GM12878 (cell line): Measurements from ENCODE around the gene TTC39A. TPM values are rescaled to one million over a fixed set of nuclear protein-coding genes. Genes with fewer than 3 reads are reported as not detected.

Experiments
- ATAC-seq: fragments of 200-7000 bp; cut with Tn5 transposase; 3 replicates; pipeline ENCODE4 v1.9.1; 2020; ENCODE audit warnings: mild to moderate bottlenecking, moderate library complexity
- BruUV-seq: library from RNA; stranded (reverse); fragments of 400-500 nt; replicated peaks from 2 replicates; lab custom pipeline; 2021; lab: Mats Ljungman, UMichigan
- CTCF ChIA-PET: fragments of 300-600 bp; sonication (Branson Sonifier 250); formaldehyde crosslinking; extraction: SDS; loops from one replicate; lab custom pipeline; 2021; ENCODE audit warnings: inconsistent platforms; lab: Yijun Ruan, JAX
- POLR2A ChIA-PET: fragments of 350-600 bp; formaldehyde crosslinking; extraction: SDS; loops from one replicate; lab custom pipeline; 2021; ENCODE audit warnings: inconsistent platforms; lab: Charles Lee
- RAD21 ChIA-PET: fragments of 300-600 bp; sonication (Branson Sonifier 250); formaldehyde crosslinking; loops from one replicate; lab custom pipeline; 2023; ENCODE audit warnings: antibody characterized with exemption; ENCODE audit not compliant: unreplicated experiment; lab: Charles Lee
- SMC1A ChIA-PET: fragments of 300-600 bp; sonication (Branson Sonifier 250); formaldehyde crosslinking; loops from one replicate; lab custom pipeline; 2023; ENCODE audit not compliant: unreplicated experiment, uncharacterized antibody; lab: Charles Lee
- DNase-seq: peaks from one replicate; pipeline ENCODE4 v3.0.0-alpha.2; 2011; ENCODE audit warnings: low read depth, low spot score
- FAIRE-seq: peaks from 3 replicates; lab custom pipeline; 2011; peaks lifted over from hg19 to GRCh38; lab: Jason Lieb, UNC
- H2AFZ ChIP-seq: 2 replicates; pipeline ENCODE4 v1.6.0; 2011; ENCODE audit warnings: low read depth, low read length, control low read depth; ENCODE audit not compliant: control insufficient read depth
- H3K27ac ChIP-seq: 2 replicates; pipeline ENCODE4 v1.5.1; 2011; ENCODE audit warnings: control low read depth; ENCODE audit not compliant: control insufficient read depth, insufficient read depth
- H3K27me3 ChIP-seq, 2 experiments: replicated peaks in 1 of 2; 2 replicates each; pipeline versions ENCODE4 v1.6.0 to v1.6.1; 2011; ENCODE audit warnings: low read length in 1 of 2; ENCODE audit not compliant: control insufficient read depth in 2 of 2, insufficient read depth in 2 of 2
- H3K36me3 ChIP-seq, 2 experiments: 2 replicates each; pipeline ENCODE4 v1.5.1; 2011; ENCODE audit warnings: low read length in 1 of 2; ENCODE audit not compliant: control insufficient read depth in 2 of 2, insufficient read depth in 2 of 2
- H3K4me1 ChIP-seq: 2 replicates; pipeline ENCODE4 v1.6.1; 2011; ENCODE audit warnings: mild to moderate bottlenecking, low read length, moderate library complexity, mixed read lengths; ENCODE audit not compliant: control insufficient read depth, insufficient read depth
- H3K4me2 ChIP-seq: 2 replicates; pipeline ENCODE4 v1.6.0; 2011; ENCODE audit warnings: control low read depth; ENCODE audit not compliant: control insufficient read depth, insufficient read depth
- H3K4me3 ChIP-seq: fragments of 200-600 bp; sonication (generic); 2 replicates; pipeline ENCODE4 v1.5.1; 2016
- H3K79me2 ChIP-seq: 2 replicates; pipeline ENCODE4 v1.6.0; 2011; ENCODE audit warnings: low read length; ENCODE audit not compliant: control insufficient read depth, insufficient read depth
- H3K9ac ChIP-seq: 2 replicates; pipeline ENCODE4 v1.8.0; 2011; ENCODE audit warnings: low read length, control low read depth, mixed read lengths; ENCODE audit not compliant: control insufficient read depth, insufficient read depth
- H3K9me3 ChIP-seq: replicated peaks from 3 replicates; pipeline ENCODE4 v1.5.1; 2011; ENCODE audit warnings: mild to moderate bottlenecking, low read length; ENCODE audit not compliant: control insufficient read depth, insufficient read depth
- H4K20me1 ChIP-seq: 2 replicates; pipeline ENCODE4 v1.6.0; 2011; ENCODE audit not compliant: control insufficient read depth, insufficient read depth
- BRCA1 ChIP-seq: IDR thresholded peaks from 2 replicates; pipeline ENCODE4 v1.6.1; 2011; ENCODE audit warnings: low read depth, low read length, improper control_type of control experiment
- ETV6 ChIP-seq, 2 experiments: fragments of 450-650 bp in 1 of 2; IDR thresholded peaks in 1 of 2; conservative IDR thresholded peaks in 1 of 2; 2 replicates each; pipeline ENCODE4 v1.6.1; 2014; ENCODE audit warnings: antibody characterized with exemption in 1 of 2, borderline replicate concordance in 1 of 2, low read depth in 1 of 2, mild to moderate bottlenecking in 1 of 2, moderate library complexity in 1 of 2
- MAX ChIP-seq: IDR thresholded peaks from 2 replicates; pipeline ENCODE4 v1.6.1; 2012; ENCODE audit warnings: low read depth, low read length, improper control_type of control experiment
- MEF2B ChIP-seq: fragments of 450-650 bp; IDR thresholded peaks from 2 replicates; pipeline ENCODE4 v1.6.1; 2018; ENCODE audit warnings: mild to moderate bottlenecking, moderate library complexity; ENCODE audit not compliant: partially characterized antibody, poor library complexity, severe bottlenecking
- MLLT1 ChIP-seq: fragments of 450-650 bp; IDR thresholded peaks from 2 replicates; pipeline ENCODE4 v1.6.1; 2016; ENCODE audit warnings: mild to moderate bottlenecking
- MTA2 ChIP-seq: fragments of 450-650 bp; IDR thresholded peaks from 2 replicates; pipeline ENCODE4 v1.6.1; 2016; ENCODE audit warnings: low read depth, mild to moderate bottlenecking, moderate library complexity
- MXI1 ChIP-seq: fragments of 150-350 bp; IDR thresholded peaks from 2 replicates; pipeline ENCODE4 v1.6.1; 2011; ENCODE audit warnings: low read depth, mild to moderate bottlenecking, inconsistent platforms, low read length, improper control_type of control experiment
- NFYA ChIP-seq: IDR thresholded peaks from 2 replicates; pipeline ENCODE4 v1.6.1; 2011; ENCODE audit warnings: low read depth, mild to moderate bottlenecking, low read length, improper control_type of control experiment, borderline replicate concordance
- RELA ChIP-seq: fragments of 450-650 bp; IDR thresholded peaks from 2 replicates; pipeline ENCODE4 v1.8.0; 2014; ENCODE audit warnings: borderline replicate concordance; ENCODE audit not compliant: partially characterized antibody
- in situ Hi-C: fragments of 300-500 bp; cut with MboI; formaldehyde crosslinking; loops from 9 replicates; pipeline ENCODE4 v1.14.3; 2018; ENCODE audit warnings: mixed read lengths
- intact Hi-C: fragments of 100-400 bp; cut with micrococcal nuclease; formaldehyde crosslinking; loops from one replicate; pipeline ENCODE4 v1.14.2; 2022; ENCODE audit not compliant: unreplicated experiment
- polyA plus RNA-seq, 11 experiments: library from polyadenylated mRNA; depleted of rRNA in 4 of 11; unstranded in 6 of 11; stranded (reverse) in 5 of 11; fragments of >200 nt; fragmentation: Nextera tagmentation in 4 of 11; fragmentation: Illumina TruSeq in 1 of 11; extraction: Ambion mirVana in 4 of 11; extraction: Trizol in 1 of 11; gene quantifications; 1 replicate in 1 of 11; 2 replicates in 10 of 11; pipeline versions ENCODE4 v1.2.1 to v1.2.3, GENCODE V29; 2011 to 2016; ENCODE audit warnings: inconsistent platforms in 2 of 11, missing spikeins in 2 of 11, low read depth in 1 of 11
- total RNA-seq, 4 experiments: library from RNA; depleted of rRNA in 3 of 4; stranded (reverse); fragments of >200 nt in 3 of 4; fragmentation: Illumina TruSeq in 1 of 4; extraction: Trizol in 1 of 4; gene quantifications; 2 replicates each; pipeline versions ENCODE4 v1.2.1 to v1.2.3, GENCODE V29; 2013 to 2021
- TF ChIP-seq, protein P1 (sequence below): IDR thresholded peaks from 2 replicates; pipeline ENCODE4 v1.6.1; 2012; ENCODE audit warnings: mild to moderate bottlenecking, low read depth, low read length

The TTC39A gene
- total and polyA plus RNA-seq, 10 of the 15 experiments (the other 5 are each of a cell fraction or from before 2014, with no cell fraction given): 0.18 to 3.0 (median 1.2) TPM

DNA sequence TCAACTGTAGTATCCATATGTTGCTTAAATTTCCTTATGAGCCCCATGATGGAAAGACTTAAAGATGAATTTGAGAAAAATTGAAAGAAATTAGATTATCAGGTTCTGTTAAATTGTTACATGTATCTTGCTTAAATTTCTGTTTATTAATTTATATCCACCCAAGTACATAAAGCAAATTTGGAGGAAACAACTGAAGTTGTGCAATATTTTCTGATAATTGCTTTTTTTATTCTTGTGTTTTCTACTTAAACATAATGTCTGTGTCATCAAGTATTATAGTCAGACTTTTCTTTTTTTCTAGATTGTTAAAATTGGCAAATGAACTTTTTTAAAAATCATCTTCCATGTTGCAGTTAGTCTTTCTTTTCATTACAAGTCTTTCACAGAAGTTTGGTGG is 57.4 kb downstream of the TTC39A start:
- TF ChIP-seq RELA (no peak), MLLT1 (no peak), MAX (no peak), MXI1 (no peak), BRCA1 (no peak), MTA2 (no peak), NFYA (no peak), MEF2B (no peak), ETV6 (conservative IDR thresholded peaks at IDR 0.05 in 1 of 2, IDR thresholded peaks at IDR 0.05 in 1 of 2; ENCODE audit: borderline replicate concordance in 1 of 2, low read depth in 1 of 2) (no peak)
- TF ChIP-seq, protein P1, sequence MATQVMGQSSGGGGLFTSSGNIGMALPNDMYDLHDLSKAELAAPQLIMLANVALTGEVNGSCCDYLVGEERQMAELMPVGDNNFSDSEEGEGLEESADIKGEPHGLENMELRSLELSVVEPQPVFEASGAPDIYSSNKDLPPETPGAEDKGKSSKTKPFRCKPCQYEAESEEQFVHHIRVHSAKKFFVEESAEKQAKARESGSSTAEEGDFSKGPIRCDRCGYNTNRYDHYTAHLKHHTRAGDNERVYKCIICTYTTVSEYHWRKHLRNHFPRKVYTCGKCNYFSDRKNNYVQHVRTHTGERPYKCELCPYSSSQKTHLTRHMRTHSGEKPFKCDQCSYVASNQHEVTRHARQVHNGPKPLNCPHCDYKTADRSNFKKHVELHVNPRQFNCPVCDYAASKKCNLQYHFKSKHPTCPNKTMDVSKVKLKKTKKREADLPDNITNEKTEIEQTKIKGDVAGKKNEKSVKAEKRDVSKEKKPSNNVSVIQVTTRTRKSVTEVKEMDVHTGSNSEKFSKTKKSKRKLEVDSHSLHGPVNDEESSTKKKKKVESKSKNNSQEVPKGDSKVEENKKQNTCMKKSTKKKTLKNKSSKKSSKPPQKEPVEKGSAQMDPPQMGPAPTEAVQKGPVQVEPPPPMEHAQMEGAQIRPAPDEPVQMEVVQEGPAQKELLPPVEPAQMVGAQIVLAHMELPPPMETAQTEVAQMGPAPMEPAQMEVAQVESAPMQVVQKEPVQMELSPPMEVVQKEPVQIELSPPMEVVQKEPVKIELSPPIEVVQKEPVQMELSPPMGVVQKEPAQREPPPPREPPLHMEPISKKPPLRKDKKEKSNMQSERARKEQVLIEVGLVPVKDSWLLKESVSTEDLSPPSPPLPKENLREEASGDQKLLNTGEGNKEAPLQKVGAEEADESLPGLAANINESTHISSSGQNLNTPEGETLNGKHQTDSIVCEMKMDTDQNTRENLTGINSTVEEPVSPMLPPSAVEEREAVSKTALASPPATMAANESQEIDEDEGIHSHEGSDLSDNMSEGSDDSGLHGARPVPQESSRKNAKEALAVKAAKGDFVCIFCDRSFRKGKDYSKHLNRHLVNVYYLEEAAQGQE: no peak
- TF ChIP-seq, all 136 proteins: peak for 0
- intact Hi-C loops (no loop called here), in situ Hi-C loops (no loop called here)
- SMC1A ChIA-PET: no interaction called here
- CTCF ChIA-PET: interaction anchor here (1.2 to 1.6 kb wide), 3 partner anchors 10 to 75 kb away, joined by 3 to 5 read pairs (median 4); no protein-coding TSS in a partner anchor
- H2AFZ ChIP-seq: no peak overlapping the region
- BruUV-seq: no TSS peak
- peaks cover 7% of the 10 kb centered on the region for H3K79me2 ChIP-seq
- RAD21 ChIA-PET: interaction anchor here (1.0 kb wide), 1 partner anchor 24 kb away, joined by 3 read pairs; no protein-coding TSS in a partner anchor
- DNase-seq: no peak
- ATAC-seq: no peak
- no peak overlapping the region for H3K27ac ChIP-seq
- FAIRE-seq: no peak
- H3K4me1 ChIP-seq: peaks cover 8% of the 10 kb centered on the region
- no peaks in the 10 kb centered on the region; a peak in 2 of 4 replicates for H3K36me3 ChIP-seq
- H3K4me3 ChIP-seq: no peak overlapping the region
- H3K9ac ChIP-seq: no peak overlapping the region
- no peaks in the 10 kb centered on the region for H4K20me1 ChIP-seq
- POLR2A ChIA-PET: no interaction called here
- no peaks in the 10 kb centered on the region for H3K9me3 ChIP-seq
- H3K27me3 ChIP-seq: no peaks in the 10 kb centered on the region
- no peak overlapping the region for H3K4me2 ChIP-seq
